H9 (cell line): ENCODE results near the gene TRNP1. TPM values are rescaled to one million over a fixed set of nuclear protein-coding genes. Genes with fewer than 3 reads are reported as not detected.
"Not testable (repeated sequence)": the region's sequence is repeated elsewhere in the genome, so short reads cannot be mapped to it uniquely, and the experiment has no call there.

Experiments used
- DNase-seq: peaks from one replicate; pipeline ENCODE4 v3.0.0-alpha.2; 2017
- H2AFZ ChIP-seq: one replicate; pipeline ENCODE4 v1.6.1; 2013; ENCODE audit warnings: mild to moderate bottlenecking, low read length, control low read depth, moderate library complexity
- H2AK5ac ChIP-seq: 2 replicates; pipeline ENCODE4 v1.6.1; 2013; ENCODE audit warnings: low read length, control low read depth, mixed read lengths; ENCODE audit not compliant: insufficient read length
- H2BK120ac ChIP-seq: one replicate; pipeline ENCODE4 v1.6.1; 2013; ENCODE audit warnings: low read depth, mild to moderate bottlenecking, low read length, control low read depth, inconsistent platforms; ENCODE audit not compliant: poor library complexity, severe bottlenecking
- H2BK12ac ChIP-seq: 2 replicates; pipeline ENCODE4 v1.6.1; 2013; ENCODE audit warnings: low read length, control low read depth, mixed read lengths, low read depth; ENCODE audit not compliant: insufficient read length
- H2BK15ac ChIP-seq: 2 replicates; pipeline ENCODE4 v1.6.1; 2013; ENCODE audit warnings: low read depth, low read length, control low read depth
- H2BK20ac ChIP-seq: one replicate; pipeline ENCODE4 v1.6.1; 2013; ENCODE audit warnings: low read depth, mild to moderate bottlenecking, low read length, control low read depth, inconsistent platforms; ENCODE audit not compliant: poor library complexity, severe bottlenecking
- H2BK5ac ChIP-seq: 2 replicates; pipeline ENCODE4 v1.6.1; 2013; ENCODE audit warnings: low read length, control low read depth, mixed read lengths; ENCODE audit not compliant: insufficient read length
- H3K14ac ChIP-seq: 2 replicates; pipeline ENCODE4 v1.6.1; 2013; ENCODE audit warnings: low read length, control low read depth; ENCODE audit not compliant: insufficient read depth
- H3K18ac ChIP-seq: 2 replicates; pipeline ENCODE4 v1.6.1; 2013; ENCODE audit warnings: low read depth, mild to moderate bottlenecking, mixed read lengths, low read length, control low read depth; ENCODE audit not compliant: insufficient read length
- H3K23ac ChIP-seq: 2 replicates; pipeline ENCODE4 v1.6.1; 2013; ENCODE audit warnings: low read length, control low read depth, mixed read lengths, low read depth; ENCODE audit not compliant: insufficient read length
- H3K23me2 ChIP-seq: 2 replicates; pipeline ENCODE4 v1.6.1; 2013; ENCODE audit warnings: low read depth, mild to moderate bottlenecking, mixed read lengths, low read length, control low read depth; ENCODE audit not compliant: insufficient read length, poor library complexity, severe bottlenecking
- H3K27ac ChIP-seq: 2 replicates; pipeline ENCODE4 v1.5.1; 2013; ENCODE audit warnings: low read length, control low read depth, mixed read lengths, low read depth; ENCODE audit not compliant: insufficient read length
- H3K27me3 ChIP-seq: 2 replicates; pipeline ENCODE4 v1.6.1; 2013; ENCODE audit warnings: low read length, control low read depth, inconsistent platforms; ENCODE audit not compliant: insufficient read depth
- H3K4ac ChIP-seq: 2 replicates; pipeline ENCODE4 v1.6.1; 2013; ENCODE audit warnings: low read depth, mild to moderate bottlenecking, control low read depth, inconsistent platforms, low read length, moderate library complexity
- H3K4me1 ChIP-seq: 2 replicates; pipeline ENCODE4 v1.6.1; 2013; ENCODE audit warnings: low read length, control low read depth, inconsistent platforms; ENCODE audit not compliant: insufficient read depth
- H3K4me2 ChIP-seq: 2 replicates; pipeline ENCODE4 v1.6.1; 2013; ENCODE audit warnings: low read length, control low read depth, mixed read lengths; ENCODE audit not compliant: insufficient read length, insufficient read depth
- H3K56ac ChIP-seq: 2 replicates; pipeline ENCODE4 v1.6.1; 2013; ENCODE audit warnings: low read depth, mild to moderate bottlenecking, mixed read lengths, low read length, control low read depth; ENCODE audit not compliant: insufficient read length
- H3K79me1 ChIP-seq: 2 replicates; pipeline ENCODE4 v1.6.1; 2013; ENCODE audit warnings: low read depth, mild to moderate bottlenecking, moderate library complexity, low read length, control low read depth, inconsistent platforms; ENCODE audit not compliant: insufficient read depth, poor library complexity, severe bottlenecking
- H3K79me2 ChIP-seq: 2 replicates; pipeline ENCODE4 v1.6.1; 2013; ENCODE audit warnings: low read length, control low read depth, inconsistent platforms; ENCODE audit not compliant: insufficient read depth
- H3K9ac ChIP-seq: 2 replicates; pipeline ENCODE4 v1.6.1; 2013; ENCODE audit warnings: low read length, control low read depth, mixed read lengths; ENCODE audit not compliant: insufficient read length; ENCODE audit errors: extremely low read depth
- H3K9me3 ChIP-seq: one replicate; pipeline ENCODE4 v1.6.1; 2013; ENCODE audit warnings: low read depth, low read length, inconsistent platforms; ENCODE audit not compliant: control insufficient read depth
- H3T11ph ChIP-seq: one replicate; pipeline ENCODE4 v1.6.1; 2013; ENCODE audit warnings: mild to moderate bottlenecking, low read length, control low read depth, inconsistent platforms
- H4K20me1 ChIP-seq: one replicate; pipeline ENCODE4 v1.6.1; 2013; ENCODE audit not compliant: control insufficient read depth, insufficient read length, insufficient read depth
- H4K5ac ChIP-seq: 2 replicates; pipeline ENCODE4 v1.6.1; 2013; ENCODE audit warnings: low read depth, mild to moderate bottlenecking, mixed read lengths, low read length, control low read depth; ENCODE audit not compliant: insufficient read length
- H4K8ac ChIP-seq: replicated peaks from 2 replicates; pipeline ENCODE4 v1.6.1; 2013; ENCODE audit warnings: low read length, control low read depth, mixed read lengths, low read depth; ENCODE audit not compliant: insufficient read length
- H4K91ac ChIP-seq: 2 replicates; pipeline ENCODE4 v1.6.1; 2013; ENCODE audit warnings: low read depth, mild to moderate bottlenecking, moderate library complexity, mixed read lengths, low read length, control low read depth; ENCODE audit not compliant: insufficient read length
- H3K27ac Mint-ChIP-seq, 3 experiments: 2 replicates in 2 of 3; 3 replicates in 1 of 3; pipeline ENCODE4 v1.8.0; 2020 to 2021; ENCODE audit warnings: mixed read lengths in 3 of 3, mild to moderate bottlenecking in 1 of 3, moderate library complexity in 1 of 3
- H3K27me3 Mint-ChIP-seq: 2 replicates; pipeline ENCODE4 v1.8.0; 2021; ENCODE audit warnings: low read depth, mild to moderate bottlenecking, moderate library complexity, mixed read lengths
- H3K36me3 Mint-ChIP-seq, 3 experiments: 2 replicates in 2 of 3; 3 replicates in 1 of 3; pipeline ENCODE4 v1.8.0; 2020 to 2021; ENCODE audit warnings: low read depth in 3 of 3, mixed read lengths in 3 of 3; ENCODE audit not compliant: insufficient read depth in 1 of 3
- H3K4me1 Mint-ChIP-seq, 2 experiments: 2 replicates each; pipeline ENCODE4 v1.8.0; 2020; ENCODE audit warnings: mixed read lengths in 2 of 2
- H3K4me3 Mint-ChIP-seq, 2 experiments: 2 replicates in 1 of 2; 3 replicates in 1 of 2; pipeline ENCODE4 v1.8.0; 2020 to 2021; ENCODE audit warnings: mild to moderate bottlenecking in 2 of 2, mixed read lengths in 2 of 2, moderate library complexity in 1 of 2
- H3K9me3 Mint-ChIP-seq, 2 experiments: 2 replicates in 1 of 2; 3 replicates in 1 of 2; pipeline ENCODE4 v1.8.0; 2020; ENCODE audit warnings: mild to moderate bottlenecking in 2 of 2, mixed read lengths in 2 of 2, moderate library complexity in 1 of 2
- WGBS: extraction: QIAGEN DNeasy Blood & Tissue Kit; methylation state at CpG from one replicate; pipeline ENCODE4 v1.1.7; 2013; ENCODE audit warnings: missing lambda C conversion rate, low lambda C conversion rate, mixed read lengths; ENCODE audit not compliant: insufficient read length; ENCODE audit errors: extremely low coverage; 5-methylcytosine and 5-hydroxymethylcytosine counted together
- total RNA-seq: library from RNA; stranded (reverse); gene quantifications from 2 replicates; pipeline ENCODE4 v1.2.1, GENCODE V29; 2021
- TF ChIP-seq, protein P1 (sequence below): fragments of 200-600 bp; sonication (generic); conservative IDR thresholded peaks from 3 replicates; pipeline ENCODE4 v1.8.0; 2021; ENCODE audit warnings: antibody characterized with exemption, mild to moderate bottlenecking

Gene TRNP1
- total RNA-seq, 1 experiment from 2014 or later, result 39.0 TPM

DNA sequence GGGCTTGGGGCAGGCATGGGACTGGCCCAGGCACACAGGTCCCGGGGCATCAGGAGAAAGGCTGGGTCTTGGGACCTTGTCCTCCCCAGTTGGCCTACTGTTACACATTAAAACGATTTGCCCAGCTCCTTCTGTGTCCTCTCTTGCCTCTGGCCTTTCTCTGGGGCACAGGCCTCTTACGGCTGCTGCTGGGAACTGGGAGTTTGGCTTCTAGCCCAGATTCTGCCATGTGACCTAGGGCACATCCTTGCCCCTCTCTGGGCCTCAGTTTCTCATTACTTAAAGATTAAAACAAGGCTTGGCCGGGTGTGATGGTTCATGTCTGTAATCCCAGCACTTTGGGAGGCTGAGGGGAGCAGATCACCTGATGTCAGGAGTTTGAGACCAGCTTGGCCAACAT is 47.2 kb upstream of the TRNP1 start:
- no peak overlapping the region for H3K4me3 Mint-ChIP-seq
- H3K36me3 Mint-ChIP-seq, result peaks cover 42 to 84% (median 70%) of the 10 kb centered on the region in 3 experiments; a peak in 6 of 7 replicates
- H2BK20ac ChIP-seq, result no peak overlapping the region
- no peak overlapping the region for H3K14ac ChIP-seq
- H3K27me3 ChIP-seq, result no peaks in the 10 kb centered on the region
- no peaks in the 10 kb centered on the region for H3K79me2 ChIP-seq
- H3K9ac ChIP-seq, result no peak overlapping the region
- no peak overlapping the region for H4K91ac ChIP-seq
- H3K23ac ChIP-seq, result no peak overlapping the region
- no peaks in the 10 kb centered on the region for H3K4me1 ChIP-seq
- H2AK5ac ChIP-seq, result no peak overlapping the region
- H3K27ac Mint-ChIP-seq, result no peak overlapping the region
- H2BK12ac ChIP-seq, result no peak overlapping the region
- no peaks in the 10 kb centered on the region for H3K9me3 ChIP-seq
- no peak overlapping the region for H2BK120ac ChIP-seq
- no peaks in the 10 kb centered on the region for H3K4me1 Mint-ChIP-seq
- H3K27me3 Mint-ChIP-seq, result no peaks in the 10 kb centered on the region
- no peak overlapping the region for H3K4ac ChIP-seq
- H3K23me2 ChIP-seq, result no peaks in the 10 kb centered on the region
- H3K79me1 ChIP-seq, result no peaks in the 10 kb centered on the region
- no peak overlapping the region for H3K56ac ChIP-seq
- no peak overlapping the region for H2BK5ac ChIP-seq
- WGBS, result no CpG with 5 or more reads among the region's 4 CpGs
- TF ChIP-seq, protein P1, sequence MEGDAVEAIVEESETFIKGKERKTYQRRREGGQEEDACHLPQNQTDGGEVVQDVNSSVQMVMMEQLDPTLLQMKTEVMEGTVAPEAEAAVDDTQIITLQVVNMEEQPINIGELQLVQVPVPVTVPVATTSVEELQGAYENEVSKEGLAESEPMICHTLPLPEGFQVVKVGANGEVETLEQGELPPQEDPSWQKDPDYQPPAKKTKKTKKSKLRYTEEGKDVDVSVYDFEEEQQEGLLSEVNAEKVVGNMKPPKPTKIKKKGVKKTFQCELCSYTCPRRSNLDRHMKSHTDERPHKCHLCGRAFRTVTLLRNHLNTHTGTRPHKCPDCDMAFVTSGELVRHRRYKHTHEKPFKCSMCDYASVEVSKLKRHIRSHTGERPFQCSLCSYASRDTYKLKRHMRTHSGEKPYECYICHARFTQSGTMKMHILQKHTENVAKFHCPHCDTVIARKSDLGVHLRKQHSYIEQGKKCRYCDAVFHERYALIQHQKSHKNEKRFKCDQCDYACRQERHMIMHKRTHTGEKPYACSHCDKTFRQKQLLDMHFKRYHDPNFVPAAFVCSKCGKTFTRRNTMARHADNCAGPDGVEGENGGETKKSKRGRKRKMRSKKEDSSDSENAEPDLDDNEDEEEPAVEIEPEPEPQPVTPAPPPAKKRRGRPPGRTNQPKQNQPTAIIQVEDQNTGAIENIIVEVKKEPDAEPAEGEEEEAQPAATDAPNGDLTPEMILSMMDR, result no peak
- no peak overlapping the region for H4K5ac ChIP-seq
- H2BK15ac ChIP-seq, result no peak overlapping the region
- H3K18ac ChIP-seq, result no peak overlapping the region
- H3T11ph ChIP-seq, result no peak overlapping the region
- H3K4me2 ChIP-seq, result no peak overlapping the region
- no peak for DNase-seq
- no peak overlapping the region for H4K8ac ChIP-seq
- no peak overlapping the region for H2AFZ ChIP-seq
- no peak overlapping the region for H3K27ac ChIP-seq
- no peaks in the 10 kb centered on the region for H4K20me1 ChIP-seq
- H3K9me3 Mint-ChIP-seq, result no peaks in the 10 kb centered on the region

GRCh38 chr1:26948725-26949057 is 44.8 kb upstream of the TRNP1 start:
- H3K4me1 Mint-ChIP-seq, H3K27me3 ChIP-seq, H3K9me3 ChIP-seq, H3K56ac ChIP-seq, H4K5ac ChIP-seq, H2BK120ac ChIP-seq, DNase-seq, H2BK20ac ChIP-seq, H3K4me2 ChIP-seq, H3K79me1 ChIP-seq, H3K23ac ChIP-seq, H3K18ac ChIP-seq, H3K27ac ChIP-seq, H3K4me1 ChIP-seq, H4K8ac ChIP-seq, H2BK12ac ChIP-seq, H3K4me3 Mint-ChIP-seq, H3T11ph ChIP-seq, H3K4ac ChIP-seq, H3K79me2 ChIP-seq, H2BK15ac ChIP-seq, H4K20me1 ChIP-seq, H2BK5ac ChIP-seq, H3K23me2 ChIP-seq, H3K27me3 Mint-ChIP-seq, H3K9me3 Mint-ChIP-seq, H2AK5ac ChIP-seq, H4K91ac ChIP-seq, H3K14ac ChIP-seq, H2AFZ ChIP-seq, H3K27ac Mint-ChIP-seq, H3K9ac ChIP-seq: not testable (repeated sequence)
- H3K36me3 Mint-ChIP-seq, result peaks cover 24 to 71% (median 60%) of the 10 kb centered on the region in 3 experiments; a peak in 6 of 7 replicates
- no CpG with 5 or more reads among the region's 16 CpGs for WGBS
